GM20431 (cell line): ENCODE data around the gene GRIK4.

ENCODE experiments used
- in situ Hi-C: fragments of 300-500 bp; cut with MseI, MboI; formaldehyde crosslinking; loops from one replicate; pipeline ENCODE4 v1.15.0; 2020; ENCODE audit warnings: low sequenced_read_pairs; ENCODE audit not compliant: unreplicated experiment

The GRIK4 gene

DNA sequence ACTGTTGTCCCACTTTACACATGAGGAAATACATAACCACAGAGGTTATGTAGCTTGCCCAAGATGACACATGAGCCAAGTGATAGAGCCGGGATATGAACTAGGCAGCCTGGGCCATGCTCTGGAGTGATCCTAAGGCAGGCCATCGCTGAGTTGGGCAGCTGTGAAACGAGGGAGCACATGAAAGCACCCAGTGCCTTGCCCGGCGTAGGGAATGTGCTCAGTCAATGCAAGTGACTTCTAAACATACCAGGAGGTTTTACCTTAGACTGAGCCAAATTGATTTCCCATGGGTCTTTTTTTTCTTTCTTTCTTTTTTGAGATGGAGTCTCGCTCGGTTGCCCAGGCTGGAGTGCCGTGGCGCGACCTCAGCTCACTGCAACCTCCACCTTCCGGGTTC lies 10.5 kb downstream of the GRIK4 start:
- in situ Hi-C loops, result loop anchor here (25.0 kb wide), 1 partner anchor 590 kb away; the partner anchor contains the start of gene TECTA

DNA sequence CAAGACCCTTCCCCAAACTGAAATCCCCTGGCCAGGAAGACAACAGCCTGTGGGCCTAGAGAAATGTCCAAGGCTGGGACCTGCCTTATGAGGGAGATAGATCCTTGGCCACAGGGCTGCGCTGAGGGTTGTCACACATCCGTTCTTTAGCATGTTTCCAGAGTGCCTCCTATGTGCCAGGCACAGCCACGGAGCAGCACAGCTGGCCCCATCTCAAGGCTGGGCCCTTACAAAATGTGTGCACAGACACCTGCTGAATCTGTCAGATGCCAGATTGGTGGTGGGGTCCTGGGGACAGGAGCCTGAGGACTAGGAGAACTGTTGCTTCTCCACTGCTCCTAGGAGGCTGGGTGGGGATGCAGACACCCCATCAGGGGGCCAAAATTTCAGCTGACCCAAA lies 11.2 kb downstream of the GRIK4 start:
- in situ Hi-C loops, result loop anchor here (25.0 kb wide), 1 partner anchor 590 kb away; the partner anchor contains the start of gene TECTA

- in situ Hi-C loops, result loop anchor here (25.0 kb wide), 1 partner anchor 589 kb away; the partner anchor contains the start of gene TECTA
These were observed 11.6 kb downstream of the GRIK4 start for GRCh38 chr11:120523196-120523595.

- in situ Hi-C loops, result loop anchor here (25.0 kb wide), 1 partner anchor 588 kb away; the partner anchor contains the start of gene TECTA
These were observed 13.1 kb downstream of the GRIK4 start for GRCh38 chr11:120524536-120525085.

DNA sequence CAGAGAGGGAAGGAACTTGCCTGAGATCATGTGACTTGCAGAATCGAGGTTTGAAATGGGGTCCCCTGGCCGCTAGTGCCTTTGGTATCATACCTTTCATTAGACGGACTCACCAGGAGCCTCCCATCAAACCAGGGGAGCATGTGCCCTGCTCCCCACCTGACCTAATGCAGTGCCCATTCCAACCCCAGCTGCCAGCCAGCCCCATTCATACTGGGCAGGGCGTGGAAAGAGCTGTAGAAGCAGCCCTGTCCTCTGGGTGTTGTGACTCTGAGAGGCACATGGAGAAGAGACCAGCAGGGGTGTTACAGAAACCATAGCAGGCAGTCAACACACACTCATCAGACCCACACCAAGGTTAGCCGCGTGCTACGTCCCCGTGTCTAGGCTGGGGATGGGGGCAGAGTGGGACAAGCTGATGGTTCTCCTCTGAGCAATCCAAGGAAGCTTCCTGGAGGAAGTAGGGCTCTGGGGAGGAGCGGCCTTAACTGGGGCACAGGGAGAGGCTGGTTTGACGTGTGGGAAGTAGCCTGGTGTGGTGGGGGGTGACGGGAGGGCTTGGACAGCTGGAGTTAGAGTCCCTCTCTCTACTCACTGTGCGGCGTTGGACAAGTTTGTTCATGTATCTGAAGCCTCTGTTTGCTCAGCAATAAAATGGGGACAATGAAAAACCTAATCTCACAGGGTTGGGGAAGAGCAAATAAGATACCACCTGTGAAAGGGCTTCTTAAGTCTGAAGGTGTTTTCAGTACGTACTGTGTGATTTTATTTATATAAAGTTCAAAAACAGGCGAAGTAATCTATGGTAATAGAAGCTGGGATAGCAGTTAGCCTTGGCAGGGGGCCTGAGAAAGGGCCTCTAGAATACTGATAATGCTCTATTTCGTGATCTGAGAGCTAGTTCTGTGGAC lies 14.0 kb downstream of the GRIK4 start:
- in situ Hi-C loops, result no loop called here

- in situ Hi-C loops, result no loop called here
These were observed 14.7 kb downstream of the GRIK4 start for GRCh38 chr11:120526241-120526640.

- in situ Hi-C loops, result no loop called here
These were observed 15.7 kb downstream of the GRIK4 start for GRCh38 chr11:120527111-120527761.

GRCh38 chr11:120528749-120529148 lies 17.2 kb downstream of the GRIK4 start:
- in situ Hi-C loops, result no loop called here

GRCh38 chr11:120529214-120529613 lies 17.7 kb downstream of the GRIK4 start:
- in situ Hi-C loops, result no loop called here

GRCh38 chr11:120529911-120530310 lies 18.4 kb downstream of the GRIK4 start:
- in situ Hi-C loops, result no loop called here

GRCh38 chr11:120532082-120532831 lies 20.7 kb downstream of the GRIK4 start:
- in situ Hi-C loops, result no loop called here

DNA sequence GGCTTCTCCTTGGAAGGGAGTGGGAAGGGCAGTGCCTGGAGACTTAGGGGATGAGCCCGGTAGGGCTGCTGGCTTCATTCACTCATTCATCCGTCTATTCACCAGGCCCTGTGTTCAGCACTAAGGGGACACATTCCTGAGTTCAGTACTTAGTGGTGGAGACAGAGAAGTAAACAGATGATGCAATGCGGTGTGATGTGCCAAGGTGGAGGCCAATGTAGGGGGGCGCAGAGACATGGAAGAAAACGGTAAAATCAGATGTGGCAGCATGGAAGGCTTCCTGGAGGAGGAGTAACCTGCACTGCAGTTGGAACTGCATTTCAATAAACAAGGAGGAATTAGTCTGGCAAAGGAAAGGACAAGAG lies 21.3 kb downstream of the GRIK4 start:
- in situ Hi-C loops, result no loop called here

GRCh38 chr11:120536091-120536796 lies 24.7 kb downstream of the GRIK4 start:
- in situ Hi-C loops, result no loop called here

DNA sequence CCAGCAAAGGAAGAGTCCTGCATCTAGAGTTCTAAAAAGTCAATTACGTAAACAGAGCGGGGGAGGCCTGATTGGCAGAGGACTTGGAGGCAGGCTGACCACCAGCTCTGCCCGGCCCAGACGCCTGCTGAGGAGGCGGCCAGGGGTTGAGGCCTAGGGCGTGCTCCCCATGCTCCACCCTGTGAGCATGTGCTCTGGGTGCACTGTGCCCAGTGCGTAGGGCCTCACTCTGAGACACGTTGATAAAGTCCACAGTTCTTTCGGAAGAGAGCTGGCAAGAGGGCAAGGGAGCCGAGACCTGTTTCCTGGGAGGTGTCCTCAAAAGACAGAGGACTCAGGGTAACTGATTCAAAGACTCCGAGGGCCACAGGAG lies 25.2 kb downstream of the GRIK4 start:
- in situ Hi-C loops, result no loop called here

DNA sequence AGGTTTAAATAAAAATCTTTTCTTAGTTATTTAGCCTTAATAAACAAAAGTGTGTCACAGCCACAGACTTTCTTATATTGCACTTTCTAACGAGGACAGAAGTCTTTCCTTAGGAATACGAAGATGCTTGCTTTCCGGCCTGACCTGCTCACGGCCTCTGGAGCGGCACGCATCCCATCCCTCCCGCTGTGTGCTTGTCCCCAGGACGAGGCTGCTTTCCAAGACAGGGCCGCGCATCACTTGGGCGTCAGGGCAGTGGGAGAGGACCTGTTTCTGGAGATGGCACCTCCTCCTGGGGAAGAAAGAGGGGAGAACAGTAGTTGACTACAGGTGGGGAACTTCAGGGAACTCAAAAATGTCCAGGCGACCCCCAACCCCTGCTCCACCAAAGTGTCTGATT lies 26.4 kb downstream of the GRIK4 start:
- in situ Hi-C loops, result no loop called here

GRCh38 chr11:120538707-120539106 lies 27.2 kb downstream of the GRIK4 start:
- in situ Hi-C loops, result no loop called here

GRCh38 chr11:120539667-120540369 lies 28.3 kb downstream of the GRIK4 start:
- in situ Hi-C loops, result no loop called here

- in situ Hi-C loops, result no loop called here
These were observed 29.4 kb downstream of the GRIK4 start for GRCh38 chr11:120540744-120541465.
